ENCODE results near the gene NECTIN4. TPM values are rescaled to one million over a fixed set of nuclear protein-coding genes. Genes with fewer than 3 reads are reported as not detected.

The NECTIN4 gene
- total RNA-seq, 1 donor from 2014 or later: 0.13 TPM

GRCh38 chr1:161082996-161083747, 6.2 kb downstream of the NECTIN4 start:
- Mint-ChIP-seq H3K36me3 (ENCODE audit: low read depth, unreplicated experiment) (no peaks in the 10 kb centered on the region), H3K27ac (ENCODE audit: unreplicated experiment) (no peak overlapping the region), H3K4me1 (ENCODE audit: unreplicated experiment) (peaks cover 7% of the 10 kb centered on the region), H3K4me3 (ENCODE audit: unreplicated experiment) (no peak overlapping the region), H3K9me3 (ENCODE audit: unreplicated experiment) (no peaks in the 10 kb centered on the region), H3K27me3 (ENCODE audit: unreplicated experiment) (peaks cover 20% of the 10 kb centered on the region)
- DNase-seq (ENCODE audit: low spot score): no peak
- no peak for TF ChIP-seq CTCF (IDR thresholded peaks at IDR 0.05; ENCODE audit: unreplicated experiment)

- Mint-ChIP-seq H3K27me3 (ENCODE audit: unreplicated experiment) (peaks cover 17% of the 10 kb centered on the region), H3K4me3 (ENCODE audit: unreplicated experiment) (no peak overlapping the region), H3K4me1 (ENCODE audit: unreplicated experiment) (peaks cover 7% of the 10 kb centered on the region), H3K9me3 (ENCODE audit: unreplicated experiment) (no peaks in the 10 kb centered on the region), H3K27ac (ENCODE audit: unreplicated experiment) (no peak overlapping the region), H3K36me3 (ENCODE audit: low read depth, unreplicated experiment) (no peaks in the 10 kb centered on the region)
- DNase-seq (ENCODE audit: low spot score): no peak
- TF ChIP-seq CTCF (IDR thresholded peaks at IDR 0.05; ENCODE audit: unreplicated experiment): no peak
These were observed 6.9 kb downstream of the NECTIN4 start for GRCh38 chr1:161082483-161082882.

GRCh38 chr1:161081519-161081918, 7.8 kb downstream of the NECTIN4 start:
- Mint-ChIP-seq H3K27me3 (ENCODE audit: unreplicated experiment) (peaks cover 16% of the 10 kb centered on the region), H3K9me3 (ENCODE audit: unreplicated experiment) (no peaks in the 10 kb centered on the region), H3K36me3 (ENCODE audit: low read depth, unreplicated experiment) (no peaks in the 10 kb centered on the region), H3K4me1 (ENCODE audit: unreplicated experiment) (peaks cover 7% of the 10 kb centered on the region), H3K27ac (ENCODE audit: unreplicated experiment) (no peak overlapping the region), H3K4me3 (ENCODE audit: unreplicated experiment) (no peak overlapping the region)
- no peak for TF ChIP-seq CTCF (IDR thresholded peaks at IDR 0.05; ENCODE audit: unreplicated experiment)
- no peak for DNase-seq (ENCODE audit: low spot score)

GRCh38 chr1:161080441-161081405, 8.6 kb downstream of the NECTIN4 start:
- Mint-ChIP-seq H3K9me3 (ENCODE audit: unreplicated experiment) (no peaks in the 10 kb centered on the region), H3K27ac (ENCODE audit: unreplicated experiment) (no peak overlapping the region), H3K4me3 (ENCODE audit: unreplicated experiment) (no peak overlapping the region), H3K4me1 (ENCODE audit: unreplicated experiment) (peaks cover 3% of the 10 kb centered on the region), H3K36me3 (ENCODE audit: low read depth, unreplicated experiment) (no peaks in the 10 kb centered on the region), H3K27me3 (ENCODE audit: unreplicated experiment) (peaks cover 14% of the 10 kb centered on the region)
- no peak for TF ChIP-seq CTCF (IDR thresholded peaks at IDR 0.05; ENCODE audit: unreplicated experiment)
- no peak for DNase-seq (ENCODE audit: low spot score)
